H1 (cell line): ENCODE data around the gene TP53I11. TPM values are rescaled to one million over a fixed set of nuclear protein-coding genes. Genes with fewer than 3 reads are reported as not detected.

Experiments used
- KDM4A ChIP-seq: IDR thresholded peaks from one replicate; pipeline ENCODE4 v1.7.1; 2012; ENCODE audit warnings: low read depth, mild to moderate bottlenecking, moderate library complexity, low read length, inconsistent platforms; ENCODE audit not compliant: severe bottlenecking
- POU5F1 ChIP-seq: IDR thresholded peaks from 2 replicates; pipeline ENCODE4 v1.6.1; 2011; ENCODE audit warnings: low read depth, mild to moderate bottlenecking, low read length, moderate library complexity
- SUZ12 ChIP-seq: fragments of 200-600 bp; sonication (generic); IDR thresholded peaks from 2 replicates; pipeline ENCODE4 v1.6.1; 2012; ENCODE audit warnings: mild to moderate bottlenecking, inconsistent platforms, low read length, moderate library complexity, mixed read lengths
- TAF1 ChIP-seq: IDR thresholded peaks from 2 replicates; pipeline ENCODE4 v1.6.1; 2011; ENCODE audit warnings: mild to moderate bottlenecking, low read depth, low read length
- TBP ChIP-seq: IDR thresholded peaks from 2 replicates; pipeline ENCODE4 v1.6.1; 2011; ENCODE audit warnings: low read depth, low read length, improper control_type of control experiment
- polyA plus RNA-seq, 7 experiments: library from polyadenylated mRNA; depleted of rRNA in 3 of 7; stranded (reverse) in 5 of 7; unstranded in 2 of 7; fragments of >200 nt in 5 of 7; fragments of 200-250 nt in 2 of 7; gene quantifications; 1 replicate in 5 of 7; 2 replicates in 1 of 7; 4 replicates in 1 of 7; pipeline versions ENCODE4 v1.2.1 to v1.2.3, GENCODE V29; 2011 to 2013; ENCODE audit warnings: missing spikeins in 2 of 7, mixed read lengths in 2 of 7
- total RNA-seq: library from RNA; stranded (reverse); fragmentation: NEBNext Ultra II Directional; extraction: Animal tissue kit (Norgen Biotek cat#: 25700); gene quantifications from 2 replicates; pipeline ENCODE4 v1.2.1, GENCODE V29; 2021

The TP53I11 gene
- total and polyA plus RNA-seq, 2 of the 8 experiments (the other 6 are each of a cell fraction or from before 2014, with no cell fraction given): 34.0 to 46.3 TPM

DNA sequence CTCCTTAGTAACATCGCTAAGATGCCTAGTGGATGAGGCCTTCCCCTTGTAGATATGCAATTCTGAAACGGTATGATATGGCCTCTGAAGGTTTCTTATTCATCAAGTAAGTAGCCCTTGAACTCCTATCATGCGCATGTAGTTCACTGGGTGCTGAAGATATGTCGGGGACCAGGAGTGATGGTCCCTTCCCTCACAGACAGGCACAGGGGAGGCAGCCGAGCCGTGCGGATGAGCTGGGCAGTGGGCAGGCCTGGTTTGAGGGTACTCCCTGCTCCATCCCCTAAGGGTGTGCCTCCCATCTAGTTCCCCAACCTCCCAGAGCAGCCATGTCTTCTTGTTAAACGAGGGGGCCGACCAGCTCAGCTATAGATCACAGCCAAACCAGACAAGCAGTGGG lies 40.1 kb downstream of the TP53I11 start (continued):
- no peak for TF ChIP-seq POU5F1
- no peak for TF ChIP-seq TBP
- TF ChIP-seq TAF1: no peak
- no peak for TF ChIP-seq SUZ12
- no peak for TF ChIP-seq KDM4A
